Measurements from ENCODE around the gene NTM.
"Not testable (repeated sequence)": the region's sequence is repeated elsewhere in the genome, so short reads cannot be mapped to it uniquely, and the experiment has no call there.

NTM gene

DNA sequence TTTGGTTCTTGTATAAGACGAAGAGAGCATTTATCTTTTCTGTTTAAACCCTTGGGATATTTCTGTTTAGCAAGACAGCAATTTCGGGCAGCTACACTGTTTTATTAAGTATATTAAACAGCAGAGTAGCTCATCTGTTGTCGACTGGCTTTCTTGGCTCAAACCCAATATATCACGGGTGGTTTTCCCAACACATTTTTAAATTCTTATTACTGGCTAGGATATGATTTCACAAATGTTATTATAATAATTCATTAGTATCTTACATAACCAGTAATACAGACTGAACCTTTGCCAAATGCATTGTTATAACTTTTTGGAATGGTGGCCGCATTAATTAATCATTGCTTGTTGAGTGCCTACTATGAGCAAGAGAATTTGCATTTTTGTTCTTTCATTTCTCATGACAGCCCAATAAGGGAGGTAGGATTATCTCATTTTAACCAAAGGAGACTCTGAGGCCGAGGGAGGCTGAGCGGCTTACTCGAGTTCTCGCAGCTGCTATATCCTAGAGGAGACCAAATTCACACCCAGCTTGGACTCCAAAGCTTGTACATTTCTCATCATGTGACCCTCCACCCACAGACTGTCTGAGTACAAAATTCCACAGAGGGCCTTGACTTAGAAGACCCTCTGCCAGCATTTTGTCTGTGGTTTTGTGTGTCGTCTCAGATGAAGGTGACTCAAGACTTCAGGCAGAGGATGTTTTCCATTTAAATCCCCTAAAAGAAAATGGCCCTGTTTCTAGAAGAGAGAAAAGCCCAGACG is 304.9 kb downstream of the NTM start:
- DNase-seq = no peak

DNA sequence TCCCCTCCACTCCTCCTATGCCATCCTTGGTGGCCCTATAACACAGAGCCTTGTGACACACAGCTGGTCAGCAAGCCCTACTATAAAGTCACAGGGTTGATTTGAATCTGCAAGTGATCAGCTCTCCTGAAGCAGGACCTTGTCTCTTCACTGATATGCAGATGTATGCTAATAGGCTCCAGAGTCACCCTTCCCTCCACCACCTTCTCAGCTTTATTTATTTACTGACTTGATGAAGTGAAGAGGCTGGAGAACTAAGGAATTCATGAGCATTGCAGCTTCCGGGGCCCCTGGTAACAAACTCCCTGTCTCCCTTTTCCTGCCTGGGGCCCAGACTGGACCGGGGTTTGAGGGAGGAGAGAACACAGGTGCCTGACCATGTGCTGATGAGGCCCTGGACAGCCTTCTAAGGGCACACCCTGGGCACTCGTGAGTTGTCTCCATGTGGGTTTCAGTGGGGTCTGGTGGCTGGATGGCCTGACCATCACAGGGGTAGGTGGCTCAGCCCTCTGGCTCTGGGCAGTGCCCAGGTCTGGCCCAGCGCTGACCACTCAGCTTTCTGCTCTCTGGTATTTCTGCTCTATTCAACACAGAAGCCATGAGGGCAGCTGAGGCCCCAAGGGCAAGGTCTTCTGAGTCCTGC is 307.5 kb downstream of the NTM start:
- no peak for DNase-seq

DNA sequence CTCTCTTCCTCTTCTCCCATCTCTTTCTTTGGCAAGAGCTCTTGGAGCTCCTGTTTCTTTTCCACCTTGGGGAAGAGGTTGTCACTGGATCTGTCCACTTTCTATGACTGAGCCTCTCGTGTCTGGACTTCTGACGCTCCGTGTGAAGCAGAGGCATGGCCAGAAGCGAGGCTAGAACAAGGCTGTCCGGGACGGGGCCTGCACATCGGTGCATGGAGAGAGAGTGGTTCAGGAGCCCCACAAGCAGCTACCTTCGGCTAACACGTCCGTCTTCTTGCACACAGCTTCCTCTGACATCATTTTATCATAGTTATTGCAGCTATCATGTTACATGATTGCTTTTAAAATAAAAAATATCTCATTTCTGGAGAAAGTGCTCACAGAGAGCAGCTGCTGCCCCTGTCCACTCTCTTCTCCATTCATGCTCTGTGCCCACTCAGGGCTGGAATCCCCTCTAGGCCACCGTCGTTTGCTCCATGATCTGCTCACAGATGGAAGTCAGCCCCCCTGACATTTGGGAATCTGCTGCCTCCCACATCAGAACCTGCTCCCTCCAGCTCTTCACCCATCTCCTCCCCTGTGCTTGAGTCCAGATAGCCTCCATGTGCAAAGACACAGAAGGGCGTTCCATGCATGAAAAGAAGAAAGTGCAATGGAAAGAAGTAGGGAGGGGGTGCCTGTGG is 308.4 kb downstream of the NTM start:
- no peak for DNase-seq

DNA sequence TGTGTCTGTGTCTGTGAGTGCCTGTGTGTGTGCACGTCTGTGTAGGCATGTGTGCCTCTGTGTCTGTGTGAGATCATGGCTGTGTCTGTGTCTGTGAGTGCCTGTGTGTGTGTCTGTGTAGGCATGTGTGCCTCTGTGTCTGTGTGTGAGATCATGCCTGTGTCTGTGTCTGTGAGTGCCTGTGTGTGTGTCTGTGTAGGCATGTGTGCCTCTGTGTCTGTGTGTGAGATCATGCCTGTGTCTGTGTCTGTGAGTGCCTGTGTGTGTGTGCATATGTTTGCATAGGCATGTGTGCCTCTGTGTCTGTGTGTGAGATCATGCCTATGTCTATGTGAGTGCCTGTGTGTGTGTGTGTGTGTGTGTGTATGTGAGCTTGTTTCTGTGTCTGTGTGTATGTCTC is 310.0 kb downstream of the NTM start:
- DNase-seq = not testable (repeated sequence)

GRCh38 chr11:131681920-131682319 is 311.5 kb downstream of the NTM start:
- DNase-seq = no peak

- no peak for DNase-seq
Measured at GRCh38 chr11:131682373-131683015, 312.1 kb downstream of the NTM start.

- DNase-seq = no peak
Measured at GRCh38 chr11:131683131-131683530, 312.7 kb downstream of the NTM start.

DNA sequence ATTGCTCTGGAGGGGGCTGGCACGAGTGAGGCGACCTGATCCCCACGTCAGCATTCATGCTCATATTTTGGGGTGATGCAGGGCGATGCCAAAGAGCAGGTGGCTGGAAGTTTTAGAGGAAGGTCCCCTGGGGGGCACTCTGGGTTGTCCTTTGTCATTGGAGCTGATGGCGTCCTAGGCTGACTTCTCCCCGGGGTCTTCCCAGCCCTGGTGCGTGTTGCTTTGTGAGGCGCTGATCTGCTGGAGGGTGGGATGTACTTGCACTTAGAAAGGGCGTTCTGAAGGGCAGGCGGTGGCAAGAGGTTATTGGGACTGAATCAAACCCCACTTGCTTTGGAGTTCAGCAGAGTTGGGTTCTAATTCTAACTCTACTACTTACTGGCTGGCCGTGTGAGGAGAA is 313.3 kb downstream of the NTM start:
- no peak for DNase-seq

DNA sequence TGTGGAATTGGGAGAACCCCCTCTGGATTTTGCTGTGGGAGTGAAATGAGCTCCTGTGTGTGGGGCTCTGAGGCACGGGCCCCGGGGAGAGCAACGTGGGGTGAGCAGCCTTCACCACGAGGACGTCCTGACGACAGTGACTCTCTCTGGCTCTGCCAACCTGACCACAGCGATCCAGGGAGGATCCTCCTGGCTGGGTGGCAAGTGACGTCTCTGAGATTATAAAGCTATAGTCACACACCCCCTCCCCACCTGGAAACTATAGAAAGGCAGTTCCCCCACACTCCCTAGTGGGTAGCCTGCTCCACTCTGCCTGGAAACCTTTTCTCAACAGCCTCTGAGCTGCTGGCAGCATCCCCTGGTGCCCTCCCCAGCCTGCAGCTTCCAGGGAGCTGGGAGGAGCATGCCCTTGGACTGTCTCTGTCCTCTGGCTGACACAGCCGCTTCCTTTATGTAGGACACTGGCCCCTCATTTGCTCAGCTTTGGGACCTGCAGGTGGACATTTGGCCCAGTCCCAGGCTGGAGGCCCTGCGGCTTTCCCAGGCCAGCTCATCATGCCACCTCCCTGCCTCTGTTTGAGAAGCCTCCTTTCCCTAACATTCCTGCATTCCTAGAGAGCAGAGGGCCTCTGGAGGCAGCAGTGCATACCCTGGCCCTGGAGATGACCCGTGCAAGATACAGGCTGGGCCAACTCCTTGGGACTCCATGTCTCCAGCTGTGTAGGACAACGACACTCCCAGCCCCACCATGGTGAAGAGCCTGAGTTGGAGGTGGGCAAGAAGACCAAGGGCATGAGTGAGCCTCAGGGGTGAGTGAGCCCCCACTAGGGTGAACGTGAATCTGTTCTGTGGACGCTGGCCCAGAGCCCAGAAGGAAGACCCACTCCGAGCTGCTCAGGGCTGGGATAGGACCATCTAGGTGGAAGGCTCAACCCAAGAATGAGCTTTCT is 314.0 kb downstream of the NTM start:
- no peak for DNase-seq

DNA sequence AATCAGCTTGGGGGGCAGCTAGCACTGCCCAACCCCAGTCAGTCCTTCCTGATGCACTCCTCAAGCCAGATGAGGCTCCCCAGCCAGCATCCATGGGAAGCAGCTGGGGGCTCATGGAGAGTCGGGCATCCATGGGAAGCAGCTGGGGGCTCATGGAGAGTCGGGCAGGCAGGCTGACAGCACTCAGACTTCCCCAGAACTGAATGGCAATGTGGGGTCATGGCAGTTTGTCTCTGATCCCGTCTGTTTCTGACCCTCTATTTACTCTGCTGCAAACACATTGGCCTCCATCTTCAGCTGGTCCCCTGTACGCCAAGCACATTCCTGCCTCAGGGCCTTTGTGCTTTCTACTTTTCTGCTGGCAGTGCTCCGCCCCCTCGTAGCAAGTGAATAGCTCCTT is 314.8 kb downstream of the NTM start:
- DNase-seq = no peak

DNA sequence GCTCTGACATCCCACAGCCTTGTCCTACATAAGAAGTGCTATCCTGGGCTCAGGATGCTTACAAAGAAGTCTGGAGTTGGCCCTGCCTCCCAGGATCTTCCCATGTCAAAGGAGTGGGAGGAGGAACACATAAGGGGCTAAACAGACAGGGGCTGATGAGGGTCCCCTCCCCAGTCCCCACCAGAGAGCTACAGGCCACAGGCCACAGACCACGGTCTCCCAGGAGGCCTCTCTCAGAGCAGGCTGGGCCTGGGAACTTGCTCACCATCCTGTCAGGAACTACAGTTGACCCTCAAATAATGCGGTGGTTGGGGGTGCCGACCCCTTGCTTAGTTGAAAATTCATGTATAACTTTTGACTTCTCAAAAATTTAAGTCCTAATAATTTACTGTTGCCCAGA is 315.5 kb downstream of the NTM start:
- DNase-seq = no peak

GRCh38 chr11:131686836-131687235 is 316.4 kb downstream of the NTM start:
- no peak for DNase-seq

DNA sequence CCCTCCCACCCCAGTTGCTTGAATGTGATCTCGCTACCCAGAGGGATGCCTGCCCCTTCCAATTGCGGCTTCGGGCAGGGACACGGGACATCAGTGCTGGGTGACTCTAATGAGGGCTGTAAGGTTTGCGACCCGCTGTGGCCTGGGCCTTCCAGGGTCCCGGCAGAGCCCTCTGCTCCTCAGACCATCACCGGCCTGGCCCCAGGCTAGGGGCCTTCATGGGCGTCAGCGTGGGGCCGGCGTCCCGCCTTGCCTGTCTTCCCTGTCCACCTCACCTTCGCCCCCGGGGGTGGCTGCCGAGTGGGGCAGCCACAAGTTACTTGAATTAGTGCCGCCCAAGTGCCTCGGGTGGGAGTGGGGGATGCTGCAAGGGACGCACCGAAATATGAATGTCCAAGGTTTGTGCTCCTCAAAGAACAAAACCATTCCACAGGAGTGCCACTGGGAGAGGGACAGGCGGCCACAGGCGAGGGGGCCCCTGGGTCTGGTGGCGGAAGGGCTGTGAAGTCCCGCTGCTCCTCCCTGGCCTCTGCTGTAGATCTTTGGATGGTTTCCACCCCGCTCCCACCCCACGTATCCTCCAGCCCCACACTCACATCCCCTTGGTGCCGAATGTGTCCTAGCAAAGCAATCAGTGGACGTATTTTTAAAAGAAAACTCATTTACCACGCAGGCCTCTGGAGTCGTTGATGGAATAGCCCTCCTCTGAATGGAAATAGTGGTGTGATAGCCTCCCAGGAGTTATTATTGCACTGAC is 317.1 kb downstream of the NTM start:
- DNase-seq = no peak

DNA sequence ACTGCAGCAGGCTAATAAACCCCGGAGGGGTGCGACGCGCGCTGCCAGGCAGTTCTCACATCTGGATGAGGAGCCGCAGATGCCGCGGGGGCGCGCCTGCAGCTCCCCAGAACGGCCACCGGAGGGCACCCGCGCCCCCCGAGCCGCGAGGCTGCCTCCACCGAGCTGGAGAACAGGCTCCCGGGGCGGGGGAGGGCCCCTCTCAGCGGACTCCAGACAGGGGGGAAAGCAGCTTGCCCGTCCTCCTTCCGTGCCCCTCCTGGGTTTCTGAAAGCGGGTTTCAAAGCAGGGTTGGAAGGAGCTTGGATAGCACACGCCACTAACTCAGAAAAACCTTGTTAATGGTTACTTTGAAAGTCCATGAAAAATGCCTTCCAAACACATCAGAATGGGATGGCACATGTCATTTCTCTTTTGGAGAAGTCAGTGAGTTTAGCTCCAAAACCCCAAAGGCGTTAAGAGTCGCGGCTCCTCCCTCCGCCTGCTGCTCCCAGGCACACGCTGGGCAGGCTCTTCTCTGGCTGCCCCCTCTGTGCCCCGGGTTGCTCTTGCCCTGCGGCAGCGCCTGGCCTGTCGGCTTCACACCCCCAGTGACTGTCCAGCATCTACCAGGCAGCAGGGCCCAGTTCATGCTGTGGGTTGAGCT is 317.8 kb downstream of the NTM start:
- DNase-seq = peak; percentile 34 to 45

DNA sequence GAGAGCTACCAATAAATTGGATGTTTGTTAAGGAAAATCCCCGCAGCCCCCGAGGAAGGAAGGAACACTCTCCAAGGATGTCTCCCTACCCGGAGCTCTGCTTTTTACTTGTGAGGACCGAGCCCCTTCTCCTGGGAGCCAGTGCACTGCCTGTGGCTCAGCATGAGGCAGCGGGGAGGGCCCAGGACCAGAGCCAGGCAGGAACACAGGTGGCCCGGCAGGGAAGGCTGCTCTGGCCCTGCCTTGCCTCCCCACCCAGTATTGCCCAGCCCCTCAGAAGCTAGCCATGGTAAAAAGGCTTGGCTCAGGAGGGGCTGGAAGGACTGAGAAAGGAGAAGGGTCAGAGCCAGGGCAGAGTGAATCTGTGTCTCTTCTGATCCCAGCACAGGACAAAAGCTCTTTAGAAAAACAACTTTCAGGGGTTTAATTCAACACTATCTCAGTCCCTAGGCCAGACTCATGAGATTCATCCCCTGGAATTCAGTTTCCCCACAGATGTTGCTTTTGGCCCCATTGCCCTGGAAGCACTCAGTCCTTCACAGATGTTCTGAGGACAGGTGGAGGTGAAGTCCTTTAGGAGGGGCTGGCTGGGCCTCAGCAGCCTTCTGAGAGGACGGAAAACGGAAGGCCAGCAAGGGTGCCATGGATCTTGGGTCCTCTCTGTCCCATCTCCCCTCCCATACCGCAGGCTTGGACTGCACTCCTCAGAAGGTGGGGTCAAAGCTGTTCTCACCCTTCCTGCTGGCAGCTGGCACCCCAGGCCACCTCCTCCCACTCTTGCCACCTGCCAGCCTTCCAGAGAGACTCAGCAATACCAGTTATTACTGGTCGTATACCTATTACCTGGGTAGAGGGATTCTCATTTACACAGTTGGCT is 318.9 kb downstream of the NTM start:
- no peak for DNase-seq

DNA sequence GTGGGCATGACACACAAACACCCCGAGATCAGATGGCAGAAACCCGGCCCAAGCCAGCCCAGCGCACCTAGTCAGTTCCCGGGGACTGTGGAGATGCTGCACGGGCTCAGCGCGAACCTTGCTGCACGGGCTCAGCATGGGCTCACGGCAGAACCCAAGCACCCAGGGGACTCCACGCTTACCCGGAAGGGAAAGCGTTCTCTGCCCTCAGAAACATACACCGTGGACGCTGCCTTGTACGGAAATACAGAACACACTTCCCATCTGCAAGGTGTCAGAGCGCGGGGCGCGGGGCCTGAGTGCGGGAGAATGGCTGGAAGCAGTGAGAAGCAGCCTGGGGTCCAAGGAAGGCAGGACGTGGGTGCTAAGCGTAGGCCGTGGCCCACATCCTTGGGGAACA is 319.9 kb downstream of the NTM start:
- DNase-seq = no peak

DNA sequence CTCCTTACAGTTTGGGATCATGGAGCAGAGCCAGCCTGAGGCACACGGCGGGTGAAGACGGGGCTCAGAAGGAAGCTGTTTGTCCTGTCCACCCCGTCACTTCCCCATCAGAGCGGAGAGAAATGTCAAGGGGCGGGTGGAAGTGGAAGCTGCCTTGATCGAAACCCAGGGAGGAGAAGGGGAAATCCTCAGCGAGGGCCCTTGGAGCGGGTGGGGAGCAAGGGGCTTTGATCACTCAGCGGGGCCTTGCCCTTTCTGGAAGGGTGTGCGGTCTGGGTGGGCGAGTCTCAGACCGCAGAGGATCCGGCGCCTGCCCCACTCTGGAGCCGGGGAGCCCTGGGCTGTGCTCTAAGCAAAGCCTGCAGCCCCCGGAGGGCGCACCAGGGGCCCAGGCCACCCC is 320.4 kb downstream of the NTM start:
- no peak for DNase-seq

DNA sequence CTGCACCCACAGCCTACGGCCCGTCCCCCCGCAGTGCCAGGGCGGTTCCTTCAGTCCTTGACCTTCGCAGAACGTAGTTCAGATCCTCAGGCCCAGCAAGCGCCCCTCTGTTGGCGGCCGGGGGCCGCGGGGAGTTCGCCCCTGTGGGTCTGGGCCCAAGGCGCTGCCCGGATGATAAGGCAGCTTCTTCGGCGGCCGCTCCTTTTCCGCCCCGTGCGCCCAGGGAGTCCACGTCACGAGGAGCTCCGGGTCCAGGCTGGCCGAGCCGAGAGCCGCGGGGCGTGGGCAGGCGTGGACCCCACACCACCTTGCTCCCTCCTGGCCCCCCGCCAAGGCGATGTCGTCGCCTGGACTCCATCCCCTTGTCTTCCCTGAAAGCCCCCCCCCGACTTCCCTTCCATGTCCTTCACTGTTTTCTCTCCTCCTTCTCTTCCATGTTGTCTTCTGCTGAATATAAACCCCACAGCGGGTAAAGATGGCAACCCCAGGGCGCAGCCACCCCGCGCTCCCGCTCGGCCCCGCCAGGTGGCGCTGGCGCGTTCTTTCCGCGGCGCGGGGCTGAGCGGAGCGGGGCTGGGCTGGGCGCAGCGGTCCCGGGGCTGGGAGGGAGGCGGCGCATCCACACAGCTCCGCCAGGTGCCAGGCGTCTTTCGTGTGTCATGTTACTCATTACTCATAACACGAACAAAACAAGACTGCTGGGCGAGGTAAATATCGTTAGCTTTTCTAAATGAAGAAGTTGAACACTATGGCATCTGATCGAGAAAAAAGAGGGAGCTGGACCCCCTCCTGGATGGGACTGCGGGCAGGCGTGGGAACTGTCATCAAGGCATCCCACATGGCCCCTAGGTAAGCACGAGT is 321.0 kb downstream of the NTM start:
- DNase-seq = no peak

GRCh38 chr11:131692151-131692550 is 321.7 kb downstream of the NTM start:
- DNase-seq = no peak

Data from Kasumi-1 (cell line).